ENCODE measurements around the gene SLITRK1. TPM values are rescaled to one million over a fixed set of nuclear protein-coding genes. Genes with fewer than 3 reads are reported as not detected.
A peak's percentile ranks its signal among the peaks of the same experiment; 100 is the strongest.

The SLITRK1 gene, protein sequence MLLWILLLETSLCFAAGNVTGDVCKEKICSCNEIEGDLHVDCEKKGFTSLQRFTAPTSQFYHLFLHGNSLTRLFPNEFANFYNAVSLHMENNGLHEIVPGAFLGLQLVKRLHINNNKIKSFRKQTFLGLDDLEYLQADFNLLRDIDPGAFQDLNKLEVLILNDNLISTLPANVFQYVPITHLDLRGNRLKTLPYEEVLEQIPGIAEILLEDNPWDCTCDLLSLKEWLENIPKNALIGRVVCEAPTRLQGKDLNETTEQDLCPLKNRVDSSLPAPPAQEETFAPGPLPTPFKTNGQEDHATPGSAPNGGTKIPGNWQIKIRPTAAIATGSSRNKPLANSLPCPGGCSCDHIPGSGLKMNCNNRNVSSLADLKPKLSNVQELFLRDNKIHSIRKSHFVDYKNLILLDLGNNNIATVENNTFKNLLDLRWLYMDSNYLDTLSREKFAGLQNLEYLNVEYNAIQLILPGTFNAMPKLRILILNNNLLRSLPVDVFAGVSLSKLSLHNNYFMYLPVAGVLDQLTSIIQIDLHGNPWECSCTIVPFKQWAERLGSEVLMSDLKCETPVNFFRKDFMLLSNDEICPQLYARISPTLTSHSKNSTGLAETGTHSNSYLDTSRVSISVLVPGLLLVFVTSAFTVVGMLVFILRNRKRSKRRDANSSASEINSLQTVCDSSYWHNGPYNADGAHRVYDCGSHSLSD
- not detected for total RNA-seq

DNA sequence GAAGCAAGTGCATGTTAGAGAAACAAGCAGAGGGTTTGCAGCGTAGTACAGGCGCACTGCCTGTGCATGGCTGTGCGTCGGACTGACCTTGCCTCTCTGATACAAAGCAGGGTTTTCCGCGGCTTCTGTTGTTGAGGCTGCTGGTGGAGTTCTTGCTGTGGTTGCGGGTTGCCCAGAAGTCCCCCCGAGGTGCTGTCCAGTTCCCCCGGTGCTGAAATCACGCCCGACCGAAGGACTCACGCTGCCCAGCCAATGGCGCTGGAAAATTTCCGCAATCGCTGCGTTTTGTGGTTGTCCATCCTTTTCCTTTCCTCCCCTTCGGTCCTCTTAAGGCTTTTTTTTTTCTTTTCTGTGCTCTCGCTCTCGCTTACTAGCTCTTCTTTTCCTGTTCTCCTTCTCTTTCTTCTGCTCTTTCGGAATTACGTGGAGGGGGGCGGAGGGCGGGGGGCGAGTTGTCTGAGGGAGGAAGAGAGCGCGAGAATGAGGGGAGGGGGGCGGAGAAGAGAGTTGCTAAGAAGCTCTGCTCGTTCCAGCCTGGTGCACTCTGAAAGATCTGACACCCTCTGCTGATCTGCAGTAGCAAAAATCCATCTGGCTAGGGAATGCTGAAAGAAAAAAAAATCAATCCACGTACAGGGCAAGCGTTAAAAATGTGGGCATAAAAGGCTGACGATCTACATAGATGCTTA lies at the start of gene SLITRK1:
TSS of gene SLITRK1 (minus strand) at position 558 of the 689 bp plus-strand sequence. CDS start 967 bp downstream, outside the sequence.
- no peak within 1 kb of the TSS for H3K4me3 Mint-ChIP-seq

DNA sequence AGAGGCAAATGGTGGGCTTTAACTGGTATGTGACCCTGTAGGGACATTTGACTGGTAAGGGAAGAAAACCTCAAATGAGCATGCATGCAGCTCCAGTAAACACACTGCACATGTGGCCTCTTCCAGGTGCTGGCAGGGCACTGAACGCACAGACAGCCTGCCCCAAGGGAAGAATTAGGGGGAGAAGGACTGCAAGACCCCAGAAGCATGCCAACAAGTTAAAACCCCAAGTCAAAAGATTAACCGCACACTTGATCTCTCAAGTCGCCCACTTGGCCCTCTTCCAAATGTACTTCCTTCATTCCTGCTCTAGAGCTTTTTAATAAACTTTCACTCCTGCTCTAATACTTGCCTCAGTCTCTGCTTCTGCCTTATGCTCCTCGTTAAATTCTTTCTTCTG lies 46.9 kb upstream of the SLITRK1 start:
- Mint-ChIP-seq H3K4me3 (no peak overlapping the region), H3K27me3 (ENCODE audit: low read depth) (no peaks in the 10 kb centered on the region), H3K36me3 (ENCODE audit: low read depth) (no peaks in the 10 kb centered on the region), H3K27ac (no peak overlapping the region), H3K9me3 (ENCODE audit: insufficient read depth) (no peaks in the 10 kb centered on the region), H3K4me1 (ENCODE audit: low read depth) (no peaks in the 10 kb centered on the region)
- ATAC-seq (no peak), DNase-seq (no peak)
- ChIA-PET POLR2A (no interaction called here), CTCF (no interaction called here)

More for the DNA sequence above, at the start of gene SLITRK1:
- Mint-ChIP-seq H3K9me3 (ENCODE audit: insufficient read depth) (no peaks in the 10 kb centered on the region), H3K36me3 (ENCODE audit: low read depth) (no peaks in the 10 kb centered on the region), H3K27me3 (ENCODE audit: low read depth) (peaks cover 53% of the 10 kb centered on the region), H3K27ac (no peak within 1 kb of the TSS), H3K4me1 (ENCODE audit: low read depth) (peaks cover 9% of the 10 kb centered on the region)
- peak; percentile 49 for DNase-seq
- CTCF ChIA-PET, result no interaction called here
- POLR2A ChIA-PET, result interaction anchor here (0.6 kb wide), 1 partner anchor 36 kb away, joined by 3 read pairs; no protein-coding TSS in a partner anchor
- peak; percentile 30 for ATAC-seq

DNA sequence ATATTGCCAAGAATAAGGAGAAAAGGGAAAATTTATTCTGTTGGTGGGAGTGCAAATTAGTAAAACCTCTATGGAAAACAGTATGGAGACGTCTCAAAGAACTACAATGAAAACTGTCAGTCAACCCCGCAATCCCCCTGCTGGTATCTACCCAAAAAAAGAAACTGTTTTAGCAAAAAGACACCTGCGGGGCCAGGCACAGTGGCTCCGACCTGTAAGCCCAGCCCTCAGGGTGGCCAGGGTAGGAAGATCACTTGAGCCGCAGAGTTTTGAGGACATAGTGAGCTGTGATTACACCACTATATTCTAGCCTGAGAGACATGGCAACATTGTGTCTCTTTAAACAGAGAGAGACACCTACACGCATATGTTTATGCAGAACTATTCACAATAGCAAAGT lies 37.5 kb upstream of the SLITRK1 start:
- DNase-seq (no peak), ATAC-seq (no peak)
- Mint-ChIP-seq H3K27me3 (ENCODE audit: low read depth) (no peaks in the 10 kb centered on the region), H3K4me1 (ENCODE audit: low read depth) (no peaks in the 10 kb centered on the region), H3K4me3 (no peak overlapping the region), H3K27ac (no peak overlapping the region), H3K36me3 (ENCODE audit: low read depth) (no peaks in the 10 kb centered on the region), H3K9me3 (ENCODE audit: insufficient read depth) (no peaks in the 10 kb centered on the region)
- CTCF ChIA-PET, result no interaction called here
- POLR2A ChIA-PET, result no interaction called here

DNA sequence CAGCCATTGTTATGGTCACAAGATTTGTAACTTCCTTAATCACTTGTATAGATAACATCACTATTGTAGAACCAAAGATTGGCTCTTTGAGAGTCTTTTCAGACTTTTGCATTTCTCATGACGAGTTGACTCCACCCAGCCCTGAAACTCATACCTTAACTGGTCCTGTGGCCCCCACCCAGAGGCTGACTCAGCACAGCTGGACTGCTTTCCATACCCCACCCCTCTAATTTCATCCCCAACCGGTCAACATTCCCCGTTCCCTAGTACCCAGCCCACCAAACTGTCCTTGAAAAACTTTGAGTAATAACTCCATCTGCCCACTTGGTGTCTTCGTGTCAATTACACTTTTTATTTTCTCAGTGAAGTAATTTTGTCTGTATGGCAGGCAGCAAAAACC lies 32.1 kb upstream of the SLITRK1 start:
- Mint-ChIP-seq H3K4me3 (no peak overlapping the region), H3K27me3 (ENCODE audit: low read depth) (no peaks in the 10 kb centered on the region), H3K27ac (no peak overlapping the region), H3K36me3 (ENCODE audit: low read depth) (no peaks in the 10 kb centered on the region), H3K4me1 (ENCODE audit: low read depth) (no peaks in the 10 kb centered on the region), H3K9me3 (ENCODE audit: insufficient read depth) (no peaks in the 10 kb centered on the region)
- CTCF ChIA-PET, result no interaction called here
- no peak for DNase-seq
- POLR2A ChIA-PET, result no interaction called here
- no peak for ATAC-seq

DNA sequence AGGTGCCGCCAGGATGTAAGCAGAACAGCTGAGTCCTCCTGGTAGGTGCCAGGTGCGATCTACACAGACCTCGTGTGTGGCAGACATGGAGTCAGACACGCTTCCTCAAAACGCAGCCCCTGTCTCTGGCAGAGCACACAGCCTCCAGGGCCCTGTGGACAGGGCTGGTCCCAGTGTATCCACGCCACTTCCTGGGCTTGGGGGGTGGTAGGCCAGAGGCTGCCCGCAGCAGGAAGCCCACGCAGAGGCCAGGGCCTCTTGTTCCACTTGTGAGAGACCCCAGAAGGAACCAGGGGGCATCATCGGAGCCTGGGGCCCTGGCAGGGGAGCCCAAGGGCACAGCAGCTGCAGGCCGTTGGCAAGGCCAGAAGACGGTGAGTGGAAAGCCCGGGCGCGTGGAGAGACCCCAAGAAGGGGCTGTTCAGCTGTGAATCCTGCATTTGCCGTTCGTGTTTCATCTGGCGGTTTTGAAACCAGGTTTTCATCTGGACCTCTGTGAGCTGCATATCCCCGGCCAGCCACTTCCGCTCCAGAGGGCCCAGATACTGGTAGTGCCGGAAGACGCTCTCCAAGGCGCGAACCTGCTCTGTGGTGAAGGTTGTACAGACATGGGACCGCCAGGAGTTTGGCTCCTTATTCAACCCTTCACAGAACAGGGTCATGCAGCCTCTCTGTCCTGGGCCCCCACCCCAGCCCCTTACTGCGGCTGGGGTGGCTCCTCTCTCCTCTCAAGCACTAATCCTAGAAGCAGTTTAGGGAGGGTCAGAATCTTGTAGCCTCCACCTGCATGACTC lies 25.1 kb upstream of the SLITRK1 start:
- ATAC-seq (no peak), DNase-seq (no peak)
- CTCF ChIA-PET, result no interaction called here
- Mint-ChIP-seq H3K9me3 (ENCODE audit: insufficient read depth) (no peaks in the 10 kb centered on the region), H3K27me3 (ENCODE audit: low read depth) (no peaks in the 10 kb centered on the region), H3K4me3 (no peak overlapping the region), H3K4me1 (ENCODE audit: low read depth) (no peaks in the 10 kb centered on the region), H3K36me3 (ENCODE audit: low read depth) (no peaks in the 10 kb centered on the region), H3K27ac (no peak overlapping the region)
- POLR2A ChIA-PET, result no interaction called here

DNA sequence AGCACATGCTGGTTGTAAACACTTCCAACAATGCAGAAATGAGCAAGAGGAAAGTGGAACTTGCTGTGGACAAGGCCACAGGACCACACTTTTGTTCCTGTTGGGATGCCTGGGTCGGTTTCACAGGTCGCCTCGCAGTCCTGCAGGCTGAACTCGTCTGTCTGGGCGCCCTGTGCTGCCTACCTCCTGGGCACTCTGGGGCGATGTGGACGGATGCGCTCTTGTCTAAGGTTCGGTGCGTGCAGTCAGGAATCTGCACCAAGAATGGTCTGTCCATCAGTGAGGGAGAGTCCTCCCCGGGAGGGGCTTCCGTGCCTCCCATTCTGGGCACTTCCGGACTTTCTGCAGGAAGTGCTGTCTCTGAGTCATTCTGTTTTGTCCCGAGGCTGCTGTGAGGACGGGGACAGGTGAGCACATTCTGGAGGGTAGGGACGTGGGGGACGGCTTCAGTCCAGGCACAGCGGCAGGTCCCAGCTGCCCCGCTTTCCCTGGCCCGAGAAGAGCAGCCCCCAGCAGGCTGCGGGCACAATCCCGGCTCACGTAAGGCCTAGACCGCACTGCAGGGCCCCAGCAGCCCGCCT lies 24.1 kb upstream of the SLITRK1 start:
- H3K27me3 Mint-ChIP-seq (ENCODE audit: low read depth), result no peaks in the 10 kb centered on the region
- POLR2A ChIA-PET, result no interaction called here
- no peaks in the 10 kb centered on the region for H3K9me3 Mint-ChIP-seq (ENCODE audit: insufficient read depth)
- H3K36me3 Mint-ChIP-seq (ENCODE audit: low read depth), result no peaks in the 10 kb centered on the region
- no peak for DNase-seq
- CTCF ChIA-PET, result no interaction called here
- no peak overlapping the region for H3K27ac Mint-ChIP-seq
- no peak for ATAC-seq
- no peak overlapping the region for H3K4me3 Mint-ChIP-seq
- H3K4me1 Mint-ChIP-seq (ENCODE audit: low read depth), result no peaks in the 10 kb centered on the region

DNA sequence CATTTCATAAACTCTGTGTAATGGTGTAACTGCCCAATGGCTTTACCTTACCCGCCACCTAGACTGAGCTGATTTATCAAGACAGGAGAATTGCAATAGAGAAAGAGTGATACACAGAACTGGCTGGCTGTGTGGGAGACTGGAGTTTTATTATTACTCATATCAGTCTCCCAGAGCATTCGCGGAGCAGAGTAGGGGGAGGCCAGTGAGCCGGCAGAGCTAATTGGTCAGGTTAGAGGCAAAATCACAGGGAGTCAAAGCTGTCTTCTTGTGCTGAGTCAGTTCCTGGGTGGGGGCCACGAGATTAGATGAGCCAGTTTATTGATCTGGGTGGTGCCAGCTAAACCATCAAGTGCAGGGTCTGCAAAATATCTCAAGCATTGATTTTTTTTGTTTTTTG lies 23.4 kb upstream of the SLITRK1 start:
- ChIA-PET POLR2A (no interaction called here), CTCF (no interaction called here)
- Mint-ChIP-seq H3K4me1 (ENCODE audit: low read depth) (no peaks in the 10 kb centered on the region), H3K27me3 (ENCODE audit: low read depth) (no peaks in the 10 kb centered on the region), H3K36me3 (ENCODE audit: low read depth) (no peaks in the 10 kb centered on the region), H3K4me3 (no peak overlapping the region), H3K27ac (no peak overlapping the region), H3K9me3 (ENCODE audit: insufficient read depth) (no peaks in the 10 kb centered on the region)
- no peak for DNase-seq
- no peak for ATAC-seq

DNA sequence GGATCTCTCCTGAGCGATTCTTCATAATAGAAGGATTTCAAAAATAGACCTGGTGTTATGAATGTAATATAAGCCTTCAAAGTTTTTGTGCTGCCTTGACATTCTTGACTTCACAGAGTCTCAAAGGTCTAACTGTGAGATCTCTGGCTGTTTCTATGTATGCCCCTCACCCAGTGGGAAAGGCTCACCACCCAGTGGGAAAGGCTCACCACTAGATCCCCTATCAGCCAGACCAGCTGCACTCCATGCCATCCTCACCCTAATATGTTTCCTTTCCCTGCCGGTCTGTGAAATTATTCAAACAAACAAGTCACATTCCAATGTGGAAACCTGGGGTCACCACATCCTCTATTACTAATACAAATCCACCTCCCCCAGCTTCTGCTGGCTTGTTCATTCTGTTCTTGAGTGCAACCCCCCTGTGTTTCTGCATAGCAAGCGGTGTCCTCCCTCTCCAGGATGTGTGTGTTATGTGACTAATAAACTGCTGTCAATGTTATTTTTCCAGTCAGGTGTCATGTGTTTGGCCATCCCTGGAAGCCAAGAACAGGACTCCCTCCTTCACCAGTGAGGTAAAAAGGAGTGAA lies 13.8 kb upstream of the SLITRK1 start:
- ChIA-PET POLR2A (no interaction called here), CTCF (no interaction called here)
- Mint-ChIP-seq H3K4me3 (no peak overlapping the region), H3K4me1 (ENCODE audit: low read depth) (no peaks in the 10 kb centered on the region), H3K9me3 (ENCODE audit: insufficient read depth) (no peaks in the 10 kb centered on the region), H3K36me3 (ENCODE audit: low read depth) (no peaks in the 10 kb centered on the region), H3K27me3 (ENCODE audit: low read depth) (no peaks in the 10 kb centered on the region), H3K27ac (no peak overlapping the region)
- ATAC-seq (no peak), DNase-seq (no peak)

DNA sequence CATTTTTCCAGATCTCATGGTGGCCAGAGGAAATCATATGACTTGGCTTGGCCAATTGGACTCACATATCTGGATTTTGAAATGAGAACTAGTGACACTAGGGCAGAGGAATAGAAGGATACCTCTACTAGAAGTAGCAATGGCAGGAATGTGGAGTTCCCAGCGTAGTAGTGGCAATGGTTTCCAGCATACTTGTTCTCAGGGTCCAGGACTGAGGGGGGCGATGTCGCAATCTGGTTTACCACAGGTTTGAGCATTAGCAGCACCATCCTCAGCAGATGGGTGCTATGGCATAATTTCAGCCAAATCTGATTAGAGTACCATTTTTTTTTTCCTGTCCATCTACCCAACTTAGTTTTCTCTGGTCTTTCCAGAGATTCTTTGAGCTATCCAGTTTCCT lies 8.1 kb upstream of the SLITRK1 start:
- Mint-ChIP-seq H3K9me3 (ENCODE audit: insufficient read depth) (no peaks in the 10 kb centered on the region), H3K4me3 (no peak overlapping the region), H3K36me3 (ENCODE audit: low read depth) (no peaks in the 10 kb centered on the region), H3K27ac (no peak overlapping the region), H3K4me1 (ENCODE audit: low read depth) (no peaks in the 10 kb centered on the region), H3K27me3 (ENCODE audit: low read depth) (no peaks in the 10 kb centered on the region)
- ATAC-seq, result no peak
- DNase-seq, result no peak
- POLR2A ChIA-PET, result no interaction called here
- CTCF ChIA-PET, result no interaction called here

DNA sequence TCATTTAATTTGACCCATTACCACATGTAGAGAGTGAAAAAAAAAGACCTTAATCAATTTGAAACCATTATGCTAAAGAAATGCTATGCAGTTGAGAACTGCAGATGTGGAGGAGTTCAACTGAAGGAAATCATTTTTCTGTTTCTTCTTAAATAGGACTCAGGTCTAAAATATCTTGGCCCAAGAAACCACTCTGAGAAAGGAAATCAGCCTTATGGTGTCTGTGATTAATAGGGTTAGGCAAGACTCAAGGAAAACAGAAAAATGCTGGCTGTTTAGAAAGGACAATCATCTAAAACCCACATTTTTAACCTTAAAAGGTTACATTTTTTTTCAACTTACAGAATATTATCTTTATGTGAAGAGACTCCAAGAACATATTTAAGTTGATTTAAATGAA lies 1.9 kb upstream of the SLITRK1 start:
- Mint-ChIP-seq H3K27ac (no peak overlapping the region), H3K4me3 (no peak overlapping the region), H3K4me1 (ENCODE audit: low read depth) (peaks cover 9% of the 10 kb centered on the region), H3K9me3 (ENCODE audit: insufficient read depth) (no peaks in the 10 kb centered on the region), H3K27me3 (ENCODE audit: low read depth) (peaks cover 44% of the 10 kb centered on the region), H3K36me3 (ENCODE audit: low read depth) (no peaks in the 10 kb centered on the region)
- DNase-seq (no peak), ATAC-seq (no peak)
- POLR2A ChIA-PET, result no interaction called here
- CTCF ChIA-PET, result no interaction called here

DNA sequence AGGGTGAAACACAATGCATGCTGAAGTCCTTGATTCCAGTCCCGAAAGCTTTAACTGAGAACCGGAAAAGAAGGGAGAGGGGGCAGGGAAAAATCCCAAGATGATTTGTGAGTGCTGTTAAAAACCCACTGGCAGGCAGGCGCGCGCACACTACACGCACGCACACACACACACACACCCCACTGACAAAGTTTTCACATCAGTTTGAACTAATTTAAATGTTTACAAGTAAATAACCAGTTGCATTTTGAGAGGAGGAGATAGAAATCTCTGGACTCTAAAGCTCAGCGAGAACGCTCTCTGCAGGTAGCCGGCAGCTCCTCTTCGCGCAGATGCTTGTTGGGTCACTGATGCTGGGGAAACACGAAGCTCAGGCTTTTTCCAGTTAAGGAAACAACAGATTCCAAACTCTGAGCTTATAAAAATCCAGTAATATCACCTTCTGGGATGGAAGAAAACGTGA lies 818 bp upstream of the SLITRK1 start:
- no peak for DNase-seq
- peaks cover 50% of the 10 kb centered on the region for H3K27me3 Mint-ChIP-seq (ENCODE audit: low read depth)
- no peak overlapping the region for H3K27ac Mint-ChIP-seq
- H3K4me3 Mint-ChIP-seq, result no peak overlapping the region
- peaks cover 9% of the 10 kb centered on the region for H3K4me1 Mint-ChIP-seq (ENCODE audit: low read depth)
- POLR2A ChIA-PET, result no interaction called here
- H3K36me3 Mint-ChIP-seq (ENCODE audit: low read depth), result no peaks in the 10 kb centered on the region
- no peak for ATAC-seq
- CTCF ChIA-PET, result no interaction called here
- no peaks in the 10 kb centered on the region for H3K9me3 Mint-ChIP-seq (ENCODE audit: insufficient read depth)
